Activated T-cell treated with anti-CD3 and anti-CD28 coated beads for 4 hours (primary cell): ENCODE measurements around the gene SLC25A46.
"Not testable (repeated sequence)": the region's sequence is repeated elsewhere in the genome, so short reads cannot be mapped to it uniquely, and the experiment has no call there.

ENCODE experiments used
- DNase-seq: peaks from one replicate; pipeline ENCODE4 v3.0.0-alpha.2; 2020

SLC25A46 gene

GRCh38 chr5:110738812-110739651 lies at the start of gene SLC25A46:
Gene SLC25A46 (plus strand): TSS chr5:110739007. CDS start chr5:110739120, 113 bp downstream.
- peak; percentile 79 for DNase-seq

GRCh38 chr5:110690587-110690986 lies 48.2 kb upstream of the SLC25A46 start:
- not testable (repeated sequence) for DNase-seq

- not testable (repeated sequence) for DNase-seq
These were observed 46.1 kb upstream of the SLC25A46 start for GRCh38 chr5:110692669-110693068.

DNA sequence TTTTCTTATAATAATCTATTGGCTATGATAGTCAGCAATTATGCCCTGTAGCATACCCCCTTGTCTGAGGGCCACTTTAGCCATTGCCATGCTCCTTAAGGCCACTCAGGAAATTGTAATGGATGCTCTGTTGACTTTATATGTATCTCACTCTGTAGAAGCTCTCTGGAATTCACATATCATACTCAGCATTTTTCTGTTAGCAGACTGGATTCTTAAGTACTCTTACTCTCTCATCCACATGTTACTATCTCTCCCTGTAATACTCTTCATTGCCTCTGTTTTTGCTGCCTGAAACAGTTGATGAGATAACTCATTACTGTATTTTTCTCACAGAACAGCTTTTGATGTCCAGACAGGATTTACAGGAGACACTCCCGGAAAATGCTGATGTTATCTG lies 36.5 kb upstream of the SLC25A46 start:
- DNase-seq = no peak

GRCh38 chr5:110702704-110703103 lies 36.1 kb upstream of the SLC25A46 start:
- DNase-seq = no peak

DNA sequence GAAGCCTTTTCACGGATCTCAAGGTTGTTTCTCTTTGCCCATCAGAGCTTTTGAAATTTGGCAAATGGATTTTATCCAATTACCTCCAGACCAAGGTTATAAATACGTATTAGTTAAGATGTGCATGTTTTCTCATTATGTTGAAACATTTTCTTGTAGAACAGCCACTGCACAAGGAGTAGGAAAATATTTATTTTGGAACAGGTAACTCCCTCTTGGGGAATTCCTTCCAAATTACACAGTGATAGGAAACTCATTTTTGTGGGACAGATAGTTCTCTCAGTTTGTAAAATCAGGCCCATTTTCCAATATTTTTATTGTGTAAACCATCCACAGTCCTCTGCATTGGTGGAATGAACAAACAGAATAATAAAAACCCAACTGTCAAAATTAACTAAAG lies 35.3 kb upstream of the SLC25A46 start:
- DNase-seq = no peak

DNA sequence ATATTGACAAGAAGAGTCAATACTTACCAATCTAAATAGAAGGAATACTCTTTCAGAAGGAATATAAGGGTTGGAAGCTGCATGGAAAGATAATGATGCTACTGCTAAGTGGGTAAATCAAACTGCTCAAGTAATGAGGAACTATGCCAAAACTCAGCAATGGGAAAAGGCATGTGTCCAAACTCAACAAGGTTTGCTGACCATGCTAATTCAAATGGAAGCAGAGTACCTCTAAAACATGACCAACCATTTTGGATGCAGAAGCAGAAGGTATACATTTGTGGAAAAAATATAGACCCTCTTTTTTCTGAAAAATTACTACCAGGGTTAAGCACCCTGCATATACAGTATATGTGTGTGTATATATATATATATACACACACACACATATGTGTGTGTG lies 33.5 kb upstream of the SLC25A46 start:
- DNase-seq = no peak

GRCh38 chr5:110707260-110707844 lies 31.5 kb upstream of the SLC25A46 start:
- no peak for DNase-seq

DNA sequence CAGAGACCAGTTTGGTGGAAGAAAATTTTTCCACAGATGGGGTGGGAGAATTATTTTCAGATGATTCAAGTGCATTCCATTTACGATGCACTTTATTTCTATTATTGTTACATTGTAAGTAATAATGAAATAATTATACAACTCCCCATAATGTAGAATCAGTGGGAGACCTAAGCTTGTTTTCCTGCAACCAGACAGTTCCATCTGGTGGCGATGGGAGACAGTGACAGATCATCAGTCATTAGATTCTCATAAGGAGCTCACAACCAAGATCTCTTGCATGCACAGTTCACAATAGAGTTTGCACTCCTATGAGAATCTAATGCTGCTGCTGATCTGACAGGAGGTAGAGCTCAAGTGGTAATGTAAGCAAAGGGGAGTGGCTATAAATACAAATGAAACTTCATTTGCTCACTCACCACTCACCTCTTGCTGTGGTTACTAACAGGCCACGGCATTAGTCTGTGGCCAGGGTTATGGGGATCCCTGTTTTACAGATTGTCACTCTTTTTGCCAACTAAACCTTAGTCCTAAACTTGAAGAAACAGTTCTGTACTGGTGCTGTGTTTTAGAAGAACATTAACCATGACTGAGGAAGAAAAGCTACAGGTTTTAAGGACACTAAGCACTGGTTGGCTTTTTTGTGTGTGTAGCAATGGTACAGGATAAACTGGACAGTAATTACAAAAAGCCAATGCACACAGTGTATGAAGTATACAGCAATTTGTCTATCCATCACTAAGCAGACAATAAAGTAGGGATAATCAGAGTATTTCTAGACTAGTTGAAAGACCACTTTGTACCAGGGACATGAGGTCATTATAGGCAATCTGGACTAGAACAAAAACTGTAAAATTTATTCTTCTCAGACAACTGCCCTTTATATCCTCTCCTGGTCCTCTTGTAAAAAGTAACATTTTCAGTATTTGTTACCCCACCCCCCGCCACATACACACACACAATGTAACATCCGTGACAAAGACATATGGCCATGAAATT lies 22.3 kb upstream of the SLC25A46 start:
- DNase-seq = no peak

GRCh38 chr5:110718311-110718710 lies 20.5 kb upstream of the SLC25A46 start:
- no peak for DNase-seq

GRCh38 chr5:110726249-110727024 lies 12.4 kb upstream of the SLC25A46 start, which contains the start of gene TMEM232:
Gene TMEM232 (minus strand): TSS chr5:110726671. CDS start chr5:110667352, 59,319 bp downstream.
- peak; percentile 60 for DNase-seq

DNA sequence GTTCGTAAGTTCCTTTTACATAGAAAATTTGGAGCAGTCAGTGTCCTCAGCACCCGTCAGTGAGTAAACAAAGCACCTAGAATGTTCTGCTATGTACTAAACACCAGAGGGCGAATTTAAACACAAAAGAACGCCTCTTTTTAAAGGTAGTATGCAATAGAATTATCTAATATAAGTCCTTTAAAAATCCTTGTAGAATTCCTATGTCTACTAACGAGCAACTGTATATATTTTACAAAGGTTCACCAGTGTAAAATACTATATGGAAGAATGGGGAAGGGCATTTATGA lies 11.8 kb upstream of the SLC25A46 start:
- DNase-seq = no peak

DNA sequence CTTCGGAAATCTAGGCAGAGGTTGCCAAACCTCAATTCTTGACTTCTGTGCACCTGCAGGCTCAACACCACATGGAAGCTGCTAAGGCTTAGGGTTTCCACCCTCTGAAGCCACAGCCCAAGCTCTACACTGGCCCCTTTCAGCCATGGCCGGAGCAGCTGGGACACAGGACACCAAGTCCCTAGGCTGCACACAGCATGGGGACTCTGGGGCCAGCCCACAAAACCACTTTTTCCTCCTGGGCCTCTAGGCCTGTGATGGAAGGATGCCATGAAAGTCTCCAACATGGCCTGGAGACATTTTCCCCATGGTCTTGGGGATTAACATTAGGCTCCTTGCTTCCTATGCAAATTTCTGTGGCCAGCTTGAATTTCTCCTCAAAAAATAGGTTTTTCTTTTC lies 7.3 kb upstream of the SLC25A46 start:
- DNase-seq = not testable (repeated sequence)

GRCh38 chr5:110734101-110734500 lies 4.7 kb upstream of the SLC25A46 start:
- DNase-seq = no peak

GRCh38 chr5:110735556-110735955 lies 3.3 kb upstream of the SLC25A46 start:
- DNase-seq = no peak

DNA sequence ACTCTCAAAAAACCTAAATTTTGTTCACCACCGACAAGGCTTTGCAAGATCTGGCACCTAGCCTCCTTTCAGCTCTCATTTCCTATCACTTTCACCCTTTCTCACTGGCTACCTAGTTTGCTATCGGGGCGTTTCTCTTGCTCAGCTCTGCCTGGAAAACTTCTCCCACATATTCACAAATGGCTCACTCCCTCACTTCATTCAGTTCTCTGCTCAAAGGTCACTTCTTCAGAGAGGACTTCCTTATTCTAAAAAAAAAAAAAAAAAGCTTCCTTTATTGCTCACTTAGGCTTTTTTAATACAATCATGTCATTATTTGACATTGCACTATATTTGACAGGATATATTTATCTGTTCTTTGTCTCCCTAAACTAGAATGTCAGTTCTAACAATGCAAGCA lies 2.1 kb upstream of the SLC25A46 start:
- DNase-seq = no peak

GRCh38 chr5:110738503-110738811 lies 350 bp upstream of the SLC25A46 start:
- DNase-seq = no peak

GRCh38 chr5:110751902-110752762 lies 13.3 kb downstream of the SLC25A46 start:
- DNase-seq = no peak

- no peak for DNase-seq
These were observed 14.1 kb downstream of the SLC25A46 start for GRCh38 chr5:110752953-110753352.

GRCh38 chr5:110753600-110753999 lies 14.8 kb downstream of the SLC25A46 start:
- no peak for DNase-seq

- no peak for DNase-seq
These were observed 15.4 kb downstream of the SLC25A46 start for GRCh38 chr5:110754181-110754580.
